GM15510 (cell line): ENCODE data around the gene F2.

ENCODE experiments used
- POLR2A ChIP-seq: IDR thresholded peaks from 3 replicates; pipeline ENCODE4 v1.6.1; 2011; ENCODE audit warnings: borderline replicate concordance; ENCODE audit not compliant: insufficient read length; ENCODE audit errors: extremely low read depth

Gene F2

GRCh38 chr11:46680164-46680760, 38.8 kb upstream of the F2 start:
- TF ChIP-seq POLR2A, result no peak

- TF ChIP-seq POLR2A, result no peak
These were observed 38.2 kb upstream of the F2 start for GRCh38 chr11:46680815-46681214.

GRCh38 chr11:46681814-46682213, 37.2 kb upstream of the F2 start:
- no peak for TF ChIP-seq POLR2A

- no peak for TF ChIP-seq POLR2A
These were observed 36.0 kb upstream of the F2 start for GRCh38 chr11:46682773-46683752.

GRCh38 chr11:46684367-46684766, 34.6 kb upstream of the F2 start:
- no peak for TF ChIP-seq POLR2A

- no peak for TF ChIP-seq POLR2A
These were observed 31.9 kb upstream of the F2 start for GRCh38 chr11:46686886-46687795.

- TF ChIP-seq POLR2A, result no peak
These were observed 28.3 kb upstream of the F2 start for GRCh38 chr11:46690702-46691101.

GRCh38 chr11:46692450-46692849, 26.6 kb upstream of the F2 start:
- TF ChIP-seq POLR2A, result no peak

- no peak for TF ChIP-seq POLR2A
These were observed 25.4 kb upstream of the F2 start for GRCh38 chr11:46693597-46694012.

- no peak for TF ChIP-seq POLR2A
These were observed 24.9 kb upstream of the F2 start for GRCh38 chr11:46694072-46694471.

- no peak for TF ChIP-seq POLR2A
These were observed 24.4 kb upstream of the F2 start for GRCh38 chr11:46694607-46695006.

GRCh38 chr11:46695345-46696211, 23.4 kb upstream of the F2 start:
- no peak for TF ChIP-seq POLR2A

GRCh38 chr11:46696212-46696558, 22.8 kb upstream of the F2 start:
- TF ChIP-seq POLR2A, result no peak

- TF ChIP-seq POLR2A, result no peak
These were observed 21.7 kb upstream of the F2 start for GRCh38 chr11:46697303-46697702.

- TF ChIP-seq POLR2A, result no peak
These were observed 21.3 kb upstream of the F2 start for GRCh38 chr11:46697723-46698122.

GRCh38 chr11:46698597-46698996, 20.4 kb upstream of the F2 start:
- TF ChIP-seq POLR2A, result no peak
